ENCODE results near the gene LITAF.

DNA sequence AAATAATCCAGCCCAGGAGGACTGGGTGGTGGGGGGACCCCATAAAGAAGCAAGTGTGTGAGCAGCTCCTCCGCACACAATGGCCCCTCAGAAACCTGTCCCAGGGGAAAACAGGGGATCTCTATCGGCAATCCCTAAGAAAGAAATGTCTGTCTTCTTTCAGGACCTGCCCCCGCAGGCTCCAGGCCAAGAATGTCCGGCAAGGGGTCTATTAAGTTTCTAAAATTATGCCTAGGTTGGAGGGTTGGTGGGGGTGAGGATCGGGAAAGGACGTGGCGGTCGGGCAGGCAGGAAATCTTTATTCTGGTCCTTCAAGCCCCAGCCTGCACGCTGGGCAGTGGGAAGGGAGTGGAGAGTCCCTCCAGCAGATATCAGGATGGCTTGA, 23.4 kb upstream of the LITAF start:
- no peak for TF ChIP-seq POLR2A (IDR thresholded peaks at IDR 0.05)
- TF ChIP-seq, protein P1, sequence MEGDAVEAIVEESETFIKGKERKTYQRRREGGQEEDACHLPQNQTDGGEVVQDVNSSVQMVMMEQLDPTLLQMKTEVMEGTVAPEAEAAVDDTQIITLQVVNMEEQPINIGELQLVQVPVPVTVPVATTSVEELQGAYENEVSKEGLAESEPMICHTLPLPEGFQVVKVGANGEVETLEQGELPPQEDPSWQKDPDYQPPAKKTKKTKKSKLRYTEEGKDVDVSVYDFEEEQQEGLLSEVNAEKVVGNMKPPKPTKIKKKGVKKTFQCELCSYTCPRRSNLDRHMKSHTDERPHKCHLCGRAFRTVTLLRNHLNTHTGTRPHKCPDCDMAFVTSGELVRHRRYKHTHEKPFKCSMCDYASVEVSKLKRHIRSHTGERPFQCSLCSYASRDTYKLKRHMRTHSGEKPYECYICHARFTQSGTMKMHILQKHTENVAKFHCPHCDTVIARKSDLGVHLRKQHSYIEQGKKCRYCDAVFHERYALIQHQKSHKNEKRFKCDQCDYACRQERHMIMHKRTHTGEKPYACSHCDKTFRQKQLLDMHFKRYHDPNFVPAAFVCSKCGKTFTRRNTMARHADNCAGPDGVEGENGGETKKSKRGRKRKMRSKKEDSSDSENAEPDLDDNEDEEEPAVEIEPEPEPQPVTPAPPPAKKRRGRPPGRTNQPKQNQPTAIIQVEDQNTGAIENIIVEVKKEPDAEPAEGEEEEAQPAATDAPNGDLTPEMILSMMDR (IDR thresholded peaks at IDR 0.05) = no peak
- TF ChIP-seq EP300 (IDR thresholded peaks at IDR 0.05) = no peak
